Gastroesophageal sphincter (tissue), 3 donors: ENCODE results near the gene ATG7.

ENCODE experiments used
- CTCF ChIP-seq, 4 experiments: fragments of 200-600 bp in 2 of 4; fragments of 450-650 bp in 2 of 4; sonication (generic) in 1 of 4; IDR thresholded peaks; one replicate each; pipeline ENCODE4 v1.5.1; 2017 to 2019; ENCODE audit warnings: antibody characterized with exemption in 4 of 4, mild to moderate bottlenecking in 2 of 4, moderate library complexity in 2 of 4
- EP300 ChIP-seq: sonication (generic); formaldehyde crosslinking; IDR thresholded peaks from one replicate; pipeline ENCODE4 v1.6.1; 2017; ENCODE audit warnings: antibody characterized with exemption, mild to moderate bottlenecking
- POLR2A ChIP-seq, 2 donors: fragments of 450-650 bp; IDR thresholded peaks; one replicate each; pipeline ENCODE4 v1.6.1; 2017; ENCODE audit warnings: antibody characterized with exemption in 2 of 2, mild to moderate bottlenecking in 2 of 2, moderate library complexity in 1 of 2

DNA sequence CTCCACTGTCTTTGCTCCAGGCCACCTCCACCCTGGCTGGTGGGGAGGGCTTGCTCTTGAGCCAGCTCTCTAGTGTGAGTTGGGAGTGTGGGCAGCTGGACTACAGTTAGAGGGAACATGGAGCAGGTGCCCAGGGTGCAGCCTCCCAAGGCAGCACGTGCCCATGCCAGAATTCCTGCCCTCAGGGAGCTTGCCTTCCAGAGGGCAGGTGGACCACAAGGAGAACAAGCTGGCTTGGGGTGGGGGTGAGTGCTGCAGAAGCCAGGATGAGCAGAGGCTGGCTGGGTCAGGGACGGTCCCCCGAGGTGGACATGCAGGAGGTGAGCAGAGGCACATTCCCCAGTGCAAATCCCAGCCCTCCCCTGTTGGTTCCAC is 282.0 kb downstream of the ATG7 start:
- no peak for TF ChIP-seq CTCF (IDR thresholded peaks at IDR 0.05)
- no peak for TF ChIP-seq POLR2A (IDR thresholded peaks at IDR 0.05)
- no peak for TF ChIP-seq EP300
